ENCODE results near the gene ACYP2.

DNA sequence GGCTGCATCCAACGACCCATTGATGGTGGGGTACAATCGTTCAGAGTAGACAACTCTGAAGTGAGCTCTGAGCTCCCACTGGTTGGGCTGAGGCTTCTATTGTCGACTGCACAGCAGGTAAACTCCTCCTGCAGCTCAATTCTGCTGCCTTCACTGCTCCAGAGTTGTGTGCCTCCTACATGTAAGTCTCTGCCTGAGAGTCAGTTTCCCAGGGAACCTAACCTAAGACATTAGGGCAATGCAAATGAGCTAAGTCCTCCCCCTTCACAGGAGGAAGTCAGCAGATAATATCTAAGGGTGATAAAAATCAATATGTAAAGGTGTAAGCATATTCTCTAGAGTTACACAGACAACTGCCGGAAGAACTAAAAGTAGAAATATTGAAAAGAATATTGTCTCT is 22.5 kb upstream of the ACYP2 start:
- no peak for TF ChIP-seq REST (IDR thresholded peaks at IDR 0.05; ENCODE audit: insufficient read depth in 1 of 2, low read depth in 2 of 2, low read length in 2 of 2)
- no peak for TF ChIP-seq POLR2AphosphoS5 (IDR thresholded peaks at IDR 0.05; ENCODE audit: low read depth, low read length)
- TF ChIP-seq TAF1 (IDR thresholded peaks at IDR 0.05; ENCODE audit: borderline replicate concordance, insufficient read depth, low read length) = no peak
- TF ChIP-seq FOXP2 (optimal IDR thresholded peaks at IDR 0.05; ENCODE audit: borderline replicate concordance, extremely low read depth, extremely low read length, insufficient read depth) = no peak
- no peak for TF ChIP-seq SIN3A (IDR thresholded peaks at IDR 0.05; ENCODE audit: borderline replicate concordance, insufficient read depth, low read length)

Data from PFSK-1 (cell line).